HG02973 (cell line): ENCODE results near the gene CLDN22.

ENCODE experiments used
- ATAC-seq: cut with Tn5 transposase; IDR thresholded peaks from one replicate; pipeline ENCODE4 v1.9.1; 2021; ENCODE audit warnings: moderate library complexity; ENCODE audit not compliant: unreplicated experiment

The CLDN22 gene

DNA sequence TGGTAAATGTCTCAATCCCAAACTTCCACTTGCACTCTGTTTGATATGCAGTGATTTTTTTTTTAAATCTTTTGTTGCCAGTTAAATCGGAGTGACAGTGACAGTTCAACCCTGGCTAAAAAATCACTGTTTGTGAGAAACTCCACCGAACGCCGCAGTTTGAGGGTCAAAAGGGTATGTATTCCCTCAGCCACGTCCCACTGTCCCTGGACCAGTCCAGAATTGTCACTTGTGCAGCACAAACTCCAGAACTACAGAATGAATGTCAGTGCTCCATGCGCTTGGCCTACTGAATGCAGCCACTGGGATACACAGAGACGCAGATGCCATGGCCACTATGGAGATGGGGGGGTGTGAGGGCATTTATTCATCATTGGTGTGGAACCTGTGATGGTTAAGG, 34.2 kb downstream of the CLDN22 start:
- no peak for ATAC-seq

DNA sequence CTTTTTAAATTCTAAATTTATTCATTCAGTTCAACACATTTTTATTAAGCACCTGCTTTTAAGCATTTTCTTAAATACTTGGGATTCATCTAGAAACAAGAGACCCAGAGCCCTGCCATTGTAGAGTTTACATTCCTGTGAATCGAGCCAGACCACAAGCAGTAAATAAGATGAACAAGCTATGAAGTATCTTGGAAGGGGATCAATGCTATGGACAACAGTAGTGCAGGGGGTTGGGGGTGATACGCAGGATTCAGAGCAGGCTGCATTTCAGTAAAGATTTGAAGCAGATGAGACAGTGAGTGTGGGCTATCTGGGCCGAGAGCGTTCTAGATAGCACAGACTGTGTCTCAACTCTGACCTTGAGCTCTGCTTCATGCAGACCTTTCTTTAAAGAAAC, 35.1 kb downstream of the CLDN22 start:
- no peak for ATAC-seq

DNA sequence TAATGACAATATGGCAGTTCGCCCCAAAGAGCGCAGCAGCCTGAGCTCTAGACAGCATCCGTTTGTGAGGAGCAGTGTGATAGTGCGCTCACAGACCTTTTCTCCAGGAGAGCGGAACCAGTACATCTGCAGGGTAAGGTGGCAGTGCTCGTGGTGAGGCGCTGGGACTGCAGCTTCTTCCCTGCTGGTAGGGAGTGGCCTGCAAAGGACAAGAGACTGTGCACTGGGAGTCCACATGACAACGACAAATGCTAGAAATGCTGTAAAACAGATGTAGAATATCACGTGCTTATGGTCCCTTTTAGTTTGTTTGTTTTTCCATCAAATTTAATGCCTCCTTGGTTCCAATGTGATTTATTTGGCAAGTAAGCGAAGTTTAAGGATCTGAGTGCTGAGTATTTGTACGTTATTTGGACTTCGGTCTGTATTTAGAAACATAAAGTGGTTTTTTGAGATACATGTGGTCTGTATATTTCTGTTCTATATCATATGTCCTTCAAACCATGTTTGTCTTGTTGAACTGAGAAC, 35.8 kb downstream of the CLDN22 start:
- ATAC-seq, result no peak

DNA sequence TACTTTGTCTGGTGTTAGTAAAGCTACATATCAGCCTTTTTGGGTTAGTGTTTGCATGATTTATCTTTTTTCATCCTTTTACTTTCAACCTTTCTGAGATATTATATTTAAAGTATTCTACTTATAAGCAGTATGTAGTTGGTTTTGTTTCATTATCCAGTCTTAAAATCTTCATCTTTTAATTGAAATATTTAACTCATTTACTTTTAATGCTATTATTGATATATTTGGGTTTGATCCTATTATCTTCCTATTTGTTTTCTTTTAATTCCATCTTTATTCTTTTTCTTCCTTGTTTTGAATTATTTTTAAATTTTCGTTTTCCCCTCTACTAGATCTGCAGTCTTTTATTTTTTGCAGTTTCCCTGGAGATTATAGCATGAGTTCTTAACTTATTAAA, 44.0 kb downstream of the CLDN22 start:
- no peak for ATAC-seq

DNA sequence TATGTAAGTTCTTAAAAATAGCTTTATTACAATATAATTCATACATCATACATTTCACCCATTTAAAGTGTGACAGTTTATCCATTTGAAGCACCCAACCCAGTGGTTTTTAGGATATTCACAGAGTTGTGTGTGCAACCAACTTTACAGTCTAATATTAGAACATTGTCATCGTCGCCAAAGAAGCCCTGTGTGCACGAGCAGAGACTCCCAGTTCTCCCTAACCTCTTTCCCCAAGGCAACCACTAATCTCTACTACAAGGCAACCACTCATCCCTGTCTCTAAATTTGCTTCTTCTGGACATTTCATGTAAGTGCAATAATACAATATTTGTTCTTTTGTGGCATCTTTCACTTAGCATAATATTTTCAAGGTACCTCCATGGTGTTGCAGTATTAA, 47.7 kb downstream of the CLDN22 start:
- ATAC-seq, result no peak

DNA sequence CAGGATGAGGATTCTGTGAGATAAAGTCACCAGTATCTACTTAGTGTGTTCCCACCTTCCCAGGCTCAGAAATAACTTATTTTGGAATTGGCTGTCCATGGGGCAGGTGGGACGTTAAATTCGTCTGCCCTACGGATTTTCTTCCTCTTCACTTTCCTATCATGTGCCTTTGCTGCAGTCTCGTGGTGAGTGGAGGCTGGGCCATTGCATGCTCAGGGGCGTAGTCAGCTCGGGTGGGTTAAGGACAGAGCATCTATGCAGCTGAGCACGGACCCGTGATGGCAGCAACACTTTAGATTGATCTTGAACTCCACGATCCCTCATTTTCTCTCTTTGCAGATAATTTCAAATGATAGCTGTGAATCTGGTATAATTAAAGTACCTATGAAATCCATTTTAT, 51.5 kb downstream of the CLDN22 start:
- no peak for ATAC-seq
